Esophagus muscularis mucosa (tissue), 4 donors: ENCODE data around the gene OGFOD3. TPM values are rescaled to one million over a fixed set of nuclear protein-coding genes. Genes with fewer than 3 reads are reported as not detected.

Source experiments
- DNase-seq: peaks from one replicate; pipeline ENCODE4 v3.0.0-alpha.2; 2017; ENCODE audit errors: extremely low spot score
- H3K27ac ChIP-seq, 4 donors: fragments of 200-600 bp; sonication (generic); replicated peaks in 1 of 4; 1 replicate in 3 of 4; 2 replicates in 1 of 4; pipeline ENCODE4 v1.5.1; 2016 to 2019; ENCODE audit warnings: mild to moderate bottlenecking in 1 of 4
- H3K27me3 ChIP-seq, 4 donors: fragments of 200-600 bp; sonication (generic); one replicate each; pipeline versions ENCODE4 v1.5.1 to v1.6.0; 2016 to 2019
- H3K36me3 ChIP-seq, 4 donors: fragments of 200-600 bp; sonication (generic); one replicate each; pipeline ENCODE4 v1.5.1; 2016 to 2019
- H3K4me1 ChIP-seq, 4 donors: fragments of 200-600 bp; sonication (generic); one replicate each; pipeline ENCODE4 v1.5.1; 2016 to 2019
- H3K4me3 ChIP-seq, 4 donors: fragments of 200-600 bp; sonication (generic); 1 replicate in 2 of 4; 2 replicates in 2 of 4; pipeline ENCODE4 v1.5.1; 2016 to 2019; ENCODE audit warnings: mild to moderate bottlenecking in 4 of 4, moderate library complexity in 1 of 4
- H3K9me3 ChIP-seq, 4 donors: fragments of 200-600 bp; sonication (generic); 1 replicate in 3 of 4; 2 replicates in 1 of 4; pipeline ENCODE4 v1.5.1; 2016 to 2019
- EP300 ChIP-seq: sonication (generic); formaldehyde crosslinking; IDR thresholded peaks from one replicate; pipeline ENCODE4 v1.6.1; 2017; ENCODE audit warnings: antibody characterized with exemption
- POLR2A ChIP-seq: fragments of 450-650 bp; IDR thresholded peaks from one replicate; pipeline ENCODE4 v1.6.1; 2017; ENCODE audit warnings: antibody characterized with exemption, moderate library complexity, mild to moderate bottlenecking, low read depth
- POLR2AphosphoS5 ChIP-seq, 2 donors: sonication (generic); formaldehyde crosslinking; IDR thresholded peaks; one replicate each; pipeline ENCODE4 v1.6.1; 2017; ENCODE audit warnings: antibody characterized with exemption in 2 of 2
- WGBS: methylation state at CpG from one replicate; pipeline ENCODE4 v1.1.5; 2018; 5-methylcytosine and 5-hydroxymethylcytosine counted together
- intact Hi-C: fragments of 100-400 bp; cut with DNase I; formaldehyde crosslinking; loops from one replicate; pipeline ENCODE4 v1.15.1; 2023
- total RNA-seq, 4 donors: library from RNA; depleted of rRNA; stranded (reverse); fragments of >200 nt; gene quantifications; one replicate each; pipeline versions ENCODE4 v1.1.0 to v1.2.1, GENCODE V29; 2016
- TF ChIP-seq, protein P1 (sequence below), 3 experiments: fragments of 200-600 bp in 2 of 3; fragments of 450-650 bp in 1 of 3; sonication (generic) in 2 of 3; IDR thresholded peaks; one replicate each; pipeline ENCODE4 v1.5.1; 2017 to 2019; ENCODE audit warnings: antibody characterized with exemption in 3 of 3, mild to moderate bottlenecking in 2 of 3, moderate library complexity in 1 of 3

OGFOD3 gene
- total RNA-seq, 4 donors from 2014 or later, result 21.6 to 35.3 (median 28.5) TPM

DNA sequence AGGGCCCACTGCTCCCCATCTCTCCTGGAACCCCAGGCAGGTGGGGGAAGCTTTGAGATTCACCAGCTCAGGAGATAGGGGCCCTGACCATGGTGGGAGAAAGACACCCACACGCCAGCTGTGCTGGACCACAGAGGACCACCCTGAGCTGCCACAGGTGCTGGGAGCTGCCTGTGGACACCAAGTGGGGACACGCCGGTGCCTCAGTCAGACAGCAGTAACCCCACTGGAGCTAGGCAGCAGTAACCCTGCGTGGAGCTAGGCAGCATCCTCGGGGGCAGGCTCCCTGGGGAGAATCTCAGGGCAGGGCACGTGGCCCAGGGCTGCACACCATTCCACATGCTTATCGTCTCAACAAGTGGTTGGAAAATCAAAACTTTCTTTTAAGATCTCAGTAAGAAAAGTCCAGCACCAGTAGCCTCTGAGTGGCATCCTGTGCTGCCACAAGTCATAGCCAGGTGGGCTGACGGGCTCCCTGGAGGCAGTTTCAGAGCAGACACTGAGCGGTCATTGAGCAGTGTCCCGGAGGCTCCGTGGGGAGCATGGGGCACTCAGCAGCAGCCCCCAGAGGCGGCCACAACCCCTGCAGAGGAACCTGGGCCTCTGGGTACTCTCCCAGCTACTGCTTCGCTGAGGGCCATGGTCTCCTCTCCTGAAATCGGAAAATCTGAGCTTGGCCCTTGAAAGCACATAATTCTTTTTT, 8.2 kb downstream of the OGFOD3 start:
- H3K4me3 ChIP-seq, result no peak overlapping the region
- intact Hi-C loops, result no loop called here
- WGBS, result 88% methylated on average over 13 of the region's 14 CpGs

DNA sequence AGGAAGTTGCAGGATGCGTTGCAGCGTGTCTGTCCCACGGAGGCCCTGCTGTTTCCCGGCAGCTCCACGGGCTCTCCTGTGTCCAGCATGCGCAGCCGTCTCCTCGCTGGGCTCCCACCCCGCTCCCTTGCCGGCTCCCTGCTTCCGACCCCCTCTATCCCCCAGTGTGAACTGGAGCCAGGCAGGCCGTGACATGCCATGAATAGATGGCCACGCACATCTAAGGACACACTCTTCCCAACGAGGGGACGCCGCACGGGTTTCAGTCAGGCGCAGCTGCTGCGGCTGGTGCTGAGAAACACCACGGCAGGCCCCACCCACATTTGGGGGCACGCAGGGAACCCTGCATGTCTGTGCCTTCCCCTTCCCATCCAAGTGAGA, 9.5 kb downstream of the OGFOD3 start:
- no peak for DNase-seq
- H3K27ac ChIP-seq, result no peak overlapping the region
- no peak overlapping the region for H3K4me3 ChIP-seq
- TF ChIP-seq POLR2A (no peak), POLR2AphosphoS5 (IDR thresholded peaks at IDR 0.05) (no peak), EP300 (no peak)
- TF ChIP-seq, protein P1, sequence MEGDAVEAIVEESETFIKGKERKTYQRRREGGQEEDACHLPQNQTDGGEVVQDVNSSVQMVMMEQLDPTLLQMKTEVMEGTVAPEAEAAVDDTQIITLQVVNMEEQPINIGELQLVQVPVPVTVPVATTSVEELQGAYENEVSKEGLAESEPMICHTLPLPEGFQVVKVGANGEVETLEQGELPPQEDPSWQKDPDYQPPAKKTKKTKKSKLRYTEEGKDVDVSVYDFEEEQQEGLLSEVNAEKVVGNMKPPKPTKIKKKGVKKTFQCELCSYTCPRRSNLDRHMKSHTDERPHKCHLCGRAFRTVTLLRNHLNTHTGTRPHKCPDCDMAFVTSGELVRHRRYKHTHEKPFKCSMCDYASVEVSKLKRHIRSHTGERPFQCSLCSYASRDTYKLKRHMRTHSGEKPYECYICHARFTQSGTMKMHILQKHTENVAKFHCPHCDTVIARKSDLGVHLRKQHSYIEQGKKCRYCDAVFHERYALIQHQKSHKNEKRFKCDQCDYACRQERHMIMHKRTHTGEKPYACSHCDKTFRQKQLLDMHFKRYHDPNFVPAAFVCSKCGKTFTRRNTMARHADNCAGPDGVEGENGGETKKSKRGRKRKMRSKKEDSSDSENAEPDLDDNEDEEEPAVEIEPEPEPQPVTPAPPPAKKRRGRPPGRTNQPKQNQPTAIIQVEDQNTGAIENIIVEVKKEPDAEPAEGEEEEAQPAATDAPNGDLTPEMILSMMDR (IDR thresholded peaks at IDR 0.05), result no peak
- H3K27me3 ChIP-seq, result no peaks in the 10 kb centered on the region
- H3K4me1 ChIP-seq, result peaks cover 0 to 5% (median 0%) of the 10 kb centered on the region in 4 donors
- H3K36me3 ChIP-seq, result peaks cover 5 to 75% (median 33%) of the 10 kb centered on the region in 4 donors
- no peaks in the 10 kb centered on the region for H3K9me3 ChIP-seq
- 90% methylated on average over 21 of the region's 21 CpGs for WGBS
- intact Hi-C loops, result no loop called here

More for the DNA sequence above, 8.2 kb downstream of the OGFOD3 start:
- Histone ChIP-seq H3K9me3 (no peaks in the 10 kb centered on the region), H3K4me1 (peaks cover 6 to 10% (median 9%) of the 10 kb centered on the region in 4 donors), H3K27me3 (no peaks in the 10 kb centered on the region), H3K27ac (no peak overlapping the region), H3K36me3 (peaks cover 0 to 65% (median 27%) of the 10 kb centered on the region in 4 donors)
- no peak for DNase-seq
- TF ChIP-seq, protein P1 (IDR thresholded peaks at IDR 0.05), result no peak
- TF ChIP-seq POLR2A (no peak), EP300 (no peak), POLR2AphosphoS5 (IDR thresholded peaks at IDR 0.05) (no peak)

DNA sequence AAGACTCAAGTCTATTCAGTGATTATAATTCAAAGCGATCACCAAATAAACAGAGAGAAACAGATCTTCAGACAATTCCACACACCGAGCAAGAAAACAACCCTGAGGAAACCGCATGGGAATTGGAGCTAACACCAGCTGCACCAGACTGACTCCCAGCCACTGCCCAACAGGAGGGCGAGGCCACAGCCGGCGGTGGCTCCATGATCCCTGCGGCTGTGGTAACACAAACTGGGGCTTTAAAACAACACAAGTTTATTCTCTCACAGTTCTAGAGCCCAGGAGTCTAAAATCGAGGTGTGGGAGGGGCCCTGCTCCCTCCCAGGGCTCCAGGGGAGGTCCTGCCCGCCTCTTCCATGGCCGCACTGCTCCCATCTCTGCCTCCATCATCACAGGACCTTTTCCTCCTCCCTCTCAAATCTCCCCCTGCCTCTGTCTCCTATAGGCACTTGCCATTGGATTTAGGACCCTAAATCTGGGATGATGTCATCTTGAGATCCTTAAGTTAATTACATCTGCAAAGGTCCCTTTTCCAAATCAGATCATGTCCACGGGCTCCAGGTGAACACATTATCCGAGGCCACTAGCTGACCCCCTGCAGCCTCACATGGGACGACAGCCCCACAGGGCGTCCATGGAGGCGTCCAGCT, 10.0 kb downstream of the OGFOD3 start:
- TF ChIP-seq, protein P1 (IDR thresholded peaks at IDR 0.05), result no peak
- no peak for TF ChIP-seq EP300
- no peak for TF ChIP-seq POLR2AphosphoS5 (IDR thresholded peaks at IDR 0.05)
- TF ChIP-seq POLR2A, result no peak
- Histone ChIP-seq H3K36me3 (peaks cover 10 to 75% (median 39%) of the 10 kb centered on the region in 4 donors), H3K27me3 (no peaks in the 10 kb centered on the region), H3K4me3 (no peak overlapping the region), H3K9me3 (no peaks in the 10 kb centered on the region), H3K27ac (no peak overlapping the region), H3K4me1 (peaks cover 0 to 5% (median 0%) of the 10 kb centered on the region in 4 donors)
- no peak for DNase-seq
- WGBS, result 89% methylated on average over 15 of the region's 15 CpGs
- intact Hi-C loops, result no loop called here

DNA sequence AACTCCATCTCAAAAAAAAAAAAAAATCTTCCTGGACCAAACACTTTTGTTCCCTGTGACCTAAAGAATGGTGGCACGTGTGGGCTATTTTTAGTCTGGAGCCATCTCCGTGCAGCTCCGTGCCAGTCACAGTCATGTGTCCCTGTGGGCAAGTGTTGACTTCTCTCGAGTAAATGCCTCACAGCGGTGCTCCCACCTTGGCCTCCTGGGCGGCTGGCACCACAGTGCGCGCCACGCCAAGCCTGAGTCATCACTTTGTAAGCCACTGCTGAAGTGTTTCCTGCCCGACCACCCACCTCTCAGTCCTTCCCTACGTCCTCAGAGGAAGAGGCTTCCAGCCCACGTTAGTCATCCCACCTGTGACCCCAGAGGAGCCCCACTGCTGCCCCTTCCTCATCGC, 11.1 kb downstream of the OGFOD3 start:
- Histone ChIP-seq H3K27me3 (no peaks in the 10 kb centered on the region), H3K9me3 (no peaks in the 10 kb centered on the region), H3K27ac (no peak overlapping the region), H3K36me3 (peaks cover 20 to 77% (median 46%) of the 10 kb centered on the region in 4 donors), H3K4me1 (peaks cover 0 to 5% (median 0%) of the 10 kb centered on the region in 4 donors), H3K4me3 (no peak overlapping the region)
- intact Hi-C loops, result no loop called here
- WGBS, result 77% methylated on average over 13 of the region's 13 CpGs
- TF ChIP-seq, protein P1 (IDR thresholded peaks at IDR 0.05), result no peak
- no peak for TF ChIP-seq POLR2A
- TF ChIP-seq EP300, result no peak
- TF ChIP-seq POLR2AphosphoS5 (IDR thresholded peaks at IDR 0.05), result no peak
- DNase-seq, result no peak
